ENCODE data around the gene USP2. TPM values are rescaled to one million over a fixed set of nuclear protein-coding genes. Genes with fewer than 3 reads are reported as not detected.

The USP2 gene
- total and polyA plus RNA-seq, 3 experiments from 2014 or later, result 0.15 to 0.51 TPM; not detected in 1

- no peak overlapping the region for H3K4me3 Mint-ChIP-seq
- ChIA-PET POLR2A (no interaction called here), CTCF (no interaction called here)
- H3K4me1 Mint-ChIP-seq, result peaks cover under 1 to 6% (median 2%) of the 10 kb centered on the region in 3 donors
- Histone ChIP-seq H3K9me3 (ENCODE audit: low read length) (no peaks in the 10 kb centered on the region), H3K4me1 (ENCODE audit: insufficient read depth, low read length) (no peaks in the 10 kb centered on the region), H3K36me3 (ENCODE audit: insufficient read depth, low read length) (no peaks in the 10 kb centered on the region), H3K4me3 (ENCODE audit: low read length) (no peak overlapping the region), H3K27ac (ENCODE audit: low read depth, low read length) (no peak overlapping the region), H3K27me3 (ENCODE audit: insufficient read depth, low read length, poor library complexity, severe bottlenecking) (peaks cover 16% of the 10 kb centered on the region)
- no peak for DNase-seq
- H3K36me3 Mint-ChIP-seq, result peaks cover 0 to 5% (median 4%) of the 10 kb centered on the region in 3 donors
- H3K27ac Mint-ChIP-seq, result no peak overlapping the region
- peaks cover 11 to 55% of the 10 kb centered on the region in 2 donors for H3K27me3 Mint-ChIP-seq
- peaks cover 0 to 4% (median 0%) of the 10 kb centered on the region in 5 donors for H3K9me3 Mint-ChIP-seq
Observed at GRCh38 chr11:119416606-119417580, 35.4 kb upstream of the USP2 start.

GRCh38 chr11:119415966-119416365 is 34.5 kb upstream of the USP2 start:
- H3K4me3 ChIP-seq (ENCODE audit: low read length), result no peak overlapping the region
- ChIA-PET POLR2A (no interaction called here), CTCF (interaction anchor here (1.0 kb wide), 1 partner anchor 35 kb away, joined by 4 read pairs; the partner anchor contains the start of gene USP2)
- Mint-ChIP-seq H3K27me3 (peaks cover 11 to 47% of the 10 kb centered on the region in 2 donors), H3K4me1 (no peaks in the 10 kb centered on the region), H3K9me3 (peaks cover 0 to 4% (median 0%) of the 10 kb centered on the region in 5 donors), H3K36me3 (peaks cover 0 to 5% (median 4%) of the 10 kb centered on the region in 3 donors), H3K4me3 (no peak overlapping the region), H3K27ac (no peak overlapping the region)
- no peak overlapping the region for H3K27ac ChIP-seq (ENCODE audit: low read depth, low read length)
- H3K9me3 ChIP-seq (ENCODE audit: low read length), result no peaks in the 10 kb centered on the region
- H3K36me3 ChIP-seq (ENCODE audit: insufficient read depth, low read length), result no peaks in the 10 kb centered on the region
- no peaks in the 10 kb centered on the region for H3K4me1 ChIP-seq (ENCODE audit: insufficient read depth, low read length)
- DNase-seq, result no peak
- H3K27me3 ChIP-seq (ENCODE audit: insufficient read depth, low read length, poor library complexity, severe bottlenecking), result peaks cover 9% of the 10 kb centered on the region

- H3K9me3 ChIP-seq (ENCODE audit: low read length), result no peaks in the 10 kb centered on the region
- peaks cover 0 to 4% (median 0%) of the 10 kb centered on the region in 5 donors for H3K9me3 Mint-ChIP-seq
- POLR2A ChIA-PET, result no interaction called here
- no peak overlapping the region for H3K27ac Mint-ChIP-seq
- CTCF ChIA-PET, result interaction anchor here (1.0 kb wide), 1 partner anchor 35 kb away, joined by 4 read pairs; the partner anchor contains the start of gene USP2
- H3K27ac ChIP-seq (ENCODE audit: low read depth, low read length), result no peak overlapping the region
- H3K36me3 ChIP-seq (ENCODE audit: insufficient read depth, low read length), result no peaks in the 10 kb centered on the region
- H3K4me1 ChIP-seq (ENCODE audit: insufficient read depth, low read length), result no peaks in the 10 kb centered on the region
- no peaks in the 10 kb centered on the region for H3K4me1 Mint-ChIP-seq
- peaks cover 5% of the 10 kb centered on the region for H3K27me3 ChIP-seq (ENCODE audit: insufficient read depth, low read length, poor library complexity, severe bottlenecking)
- no peak for DNase-seq
- H3K27me3 Mint-ChIP-seq, result peaks cover 11 to 44% of the 10 kb centered on the region in 2 donors
- H3K36me3 Mint-ChIP-seq, result peaks cover 0 to 5% (median 4%) of the 10 kb centered on the region in 3 donors
- no peak overlapping the region for H3K4me3 ChIP-seq (ENCODE audit: low read length)
- no peak overlapping the region for H3K4me3 Mint-ChIP-seq
Observed at GRCh38 chr11:119415517-119415916, 34.0 kb upstream of the USP2 start.

GRCh38 chr11:119414734-119415133 is 33.2 kb upstream of the USP2 start:
- Histone ChIP-seq H3K27ac (ENCODE audit: low read depth, low read length) (no peak overlapping the region), H3K4me1 (ENCODE audit: insufficient read depth, low read length) (no peaks in the 10 kb centered on the region), H3K4me3 (ENCODE audit: low read length) (no peak overlapping the region), H3K27me3 (ENCODE audit: insufficient read depth, low read length, poor library complexity, severe bottlenecking) (peaks cover 4% of the 10 kb centered on the region), H3K36me3 (ENCODE audit: insufficient read depth, low read length) (no peaks in the 10 kb centered on the region), H3K9me3 (ENCODE audit: low read length) (no peaks in the 10 kb centered on the region)
- Mint-ChIP-seq H3K27ac (no peak overlapping the region), H3K27me3 (peaks cover 10 to 36% of the 10 kb centered on the region in 2 donors), H3K4me1 (no peaks in the 10 kb centered on the region), H3K9me3 (peaks cover 0 to 4% (median 0%) of the 10 kb centered on the region in 5 donors), H3K36me3 (peaks cover 0 to 5% (median 4%) of the 10 kb centered on the region in 3 donors), H3K4me3 (peak overlapping the region in 1 of 7 donors; percentile 1)
- POLR2A ChIA-PET, result no interaction called here
- CTCF ChIA-PET, result no interaction called here
- no peak for DNase-seq

- Histone ChIP-seq H3K36me3 (ENCODE audit: insufficient read depth, low read length) (no peaks in the 10 kb centered on the region), H3K9me3 (ENCODE audit: low read length) (no peaks in the 10 kb centered on the region), H3K4me1 (ENCODE audit: insufficient read depth, low read length) (no peaks in the 10 kb centered on the region), H3K4me3 (ENCODE audit: low read length) (no peak overlapping the region), H3K27ac (ENCODE audit: low read depth, low read length) (no peak overlapping the region), H3K27me3 (ENCODE audit: insufficient read depth, low read length, poor library complexity, severe bottlenecking) (peaks cover under 1% of the 10 kb centered on the region)
- Mint-ChIP-seq H3K4me3 (no peak overlapping the region), H3K9me3 (peaks cover 0 to 4% (median 0%) of the 10 kb centered on the region in 5 donors), H3K36me3 (peaks cover 0 to 5% (median 4%) of the 10 kb centered on the region in 3 donors), H3K4me1 (no peaks in the 10 kb centered on the region), H3K27me3 (peaks cover 7 to 32% of the 10 kb centered on the region in 2 donors), H3K27ac (no peak overlapping the region)
- POLR2A ChIA-PET, result no interaction called here
- CTCF ChIA-PET, result no interaction called here
- DNase-seq, result no peak
Observed at GRCh38 chr11:119414321-119414720, 32.8 kb upstream of the USP2 start.

GRCh38 chr11:119412072-119412471 is 30.6 kb upstream of the USP2 start:
- POLR2A ChIA-PET, result no interaction called here
- H3K9me3 Mint-ChIP-seq, result peaks cover 0 to 4% (median 0%) of the 10 kb centered on the region in 5 donors
- no peaks in the 10 kb centered on the region for H3K36me3 ChIP-seq (ENCODE audit: insufficient read depth, low read length)

GRCh38 chr11:119410501-119410900 is 29.0 kb upstream of the USP2 start:
- Mint-ChIP-seq H3K27me3 (peaks cover 8 to 13% of the 10 kb centered on the region in 2 donors), H3K36me3 (peaks cover 0 to 5% (median under 1%) of the 10 kb centered on the region in 3 donors), H3K4me3 (no peak overlapping the region), H3K4me1 (no peaks in the 10 kb centered on the region), H3K27ac (peak overlapping the region in 1 of 8 donors; percentile 76), H3K9me3 (peaks cover 0 to 4% (median 0%) of the 10 kb centered on the region in 5 donors)
- POLR2A ChIA-PET, result no interaction called here
- Histone ChIP-seq H3K27me3 (ENCODE audit: insufficient read depth, low read length, poor library complexity, severe bottlenecking) (no peaks in the 10 kb centered on the region), H3K27ac (ENCODE audit: low read depth, low read length) (no peak overlapping the region), H3K36me3 (ENCODE audit: insufficient read depth, low read length) (no peaks in the 10 kb centered on the region), H3K4me1 (ENCODE audit: insufficient read depth, low read length) (no peaks in the 10 kb centered on the region), H3K9me3 (ENCODE audit: low read length) (no peaks in the 10 kb centered on the region), H3K4me3 (ENCODE audit: low read length) (no peak overlapping the region)
- CTCF ChIA-PET, result no interaction called here
- DNase-seq, result no peak

More at GRCh38 chr11:119412072-119412471, 30.6 kb upstream of the USP2 start:
- H3K27me3 Mint-ChIP-seq, result peaks cover 8 to 20% of the 10 kb centered on the region in 2 donors
- H3K27ac ChIP-seq (ENCODE audit: low read depth, low read length), result no peak overlapping the region
- H3K4me1 Mint-ChIP-seq, result no peaks in the 10 kb centered on the region
- H3K36me3 Mint-ChIP-seq, result peaks cover 0 to 5% (median 4%) of the 10 kb centered on the region in 3 donors
- no peak for DNase-seq
- no peak overlapping the region for H3K4me3 ChIP-seq (ENCODE audit: low read length)
- H3K9me3 ChIP-seq (ENCODE audit: low read length), result no peaks in the 10 kb centered on the region
- no peaks in the 10 kb centered on the region for H3K4me1 ChIP-seq (ENCODE audit: insufficient read depth, low read length)
- CTCF ChIA-PET, result no interaction called here
- no peaks in the 10 kb centered on the region for H3K27me3 ChIP-seq (ENCODE audit: insufficient read depth, low read length, poor library complexity, severe bottlenecking)
- no peak overlapping the region for H3K4me3 Mint-ChIP-seq
- H3K27ac Mint-ChIP-seq, result no peak overlapping the region

GRCh38 chr11:119409731-119410130 is 28.2 kb upstream of the USP2 start:
- Mint-ChIP-seq H3K9me3 (peaks cover 0 to 4% (median 0%) of the 10 kb centered on the region in 5 donors), H3K36me3 (peaks cover 0 to 5% (median 0%) of the 10 kb centered on the region in 3 donors), H3K27me3 (peaks cover 8 to 12% of the 10 kb centered on the region in 2 donors), H3K4me1 (no peaks in the 10 kb centered on the region), H3K27ac (no peak overlapping the region), H3K4me3 (no peak overlapping the region)
- Histone ChIP-seq H3K27me3 (ENCODE audit: insufficient read depth, low read length, poor library complexity, severe bottlenecking) (no peaks in the 10 kb centered on the region), H3K4me1 (ENCODE audit: insufficient read depth, low read length) (no peaks in the 10 kb centered on the region), H3K27ac (ENCODE audit: low read depth, low read length) (no peak overlapping the region), H3K4me3 (ENCODE audit: low read length) (no peak overlapping the region), H3K9me3 (ENCODE audit: low read length) (no peaks in the 10 kb centered on the region), H3K36me3 (ENCODE audit: insufficient read depth, low read length) (no peaks in the 10 kb centered on the region)
- DNase-seq, result no peak
- CTCF ChIA-PET, result no interaction called here
- POLR2A ChIA-PET, result no interaction called here
